Gastrocnemius medialis (tissue), 4 donors: ENCODE measurements around the gene SKI.

Experiments used
- CTCF ChIP-seq, 5 experiments: fragments of 450-650 bp in 3 of 5; fragments of 200-600 bp in 2 of 5; sonication (generic) in 2 of 5; IDR thresholded peaks in 4 of 5; conservative IDR thresholded peaks in 1 of 5; 1 replicate in 4 of 5; 2 replicates in 1 of 5; pipeline ENCODE4 v1.5.1; 2016 to 2019; ENCODE audit warnings: antibody characterized with exemption in 5 of 5, mild to moderate bottlenecking in 3 of 5, moderate library complexity in 3 of 5
- POLR2A ChIP-seq, 2 donors: fragments of 450-650 bp; IDR thresholded peaks; one replicate each; pipeline ENCODE4 v1.6.1; 2017; ENCODE audit warnings: antibody characterized with exemption in 2 of 2, mild to moderate bottlenecking in 2 of 2, moderate library complexity in 2 of 2

- TF ChIP-seq CTCF (IDR thresholded peaks at IDR 0.05 in 4 of 5, conservative IDR thresholded peaks at IDR 0.05 in 1 of 5) = no peak
- TF ChIP-seq POLR2A (IDR thresholded peaks at IDR 0.05) = no peak
Measured at GRCh38 chr1:2215329-2215728, 12.8 kb upstream of the SKI start.
